Neural crest cell (in vitro differentiated cells): Measurements from ENCODE around the gene NPTN. TPM values are rescaled to one million over a fixed set of nuclear protein-coding genes. Genes with fewer than 3 reads are reported as not detected.

Experiments used
- DNase-seq: peaks from one replicate; pipeline ENCODE4 v3.0.0; 2021; ENCODE audit warnings: low read depth, mixed read lengths, low spot score
- H3K27ac Mint-ChIP-seq: one replicate; pipeline ENCODE4 v1.8.0; 2021; ENCODE audit warnings: mild to moderate bottlenecking, mixed read lengths; ENCODE audit not compliant: unreplicated experiment
- H3K27me3 Mint-ChIP-seq: 2 replicates; pipeline ENCODE4 v1.8.0; 2021; ENCODE audit warnings: low read depth, mild to moderate bottlenecking, mixed read lengths
- H3K36me3 Mint-ChIP-seq: 2 replicates; pipeline ENCODE4 v1.8.0; 2021; ENCODE audit warnings: low read depth, mild to moderate bottlenecking, mixed read lengths
- H3K4me1 Mint-ChIP-seq: 2 replicates; pipeline ENCODE4 v1.8.0; 2021; ENCODE audit warnings: mixed read lengths
- H3K4me3 Mint-ChIP-seq: one replicate; pipeline ENCODE4 v1.8.0; 2021; ENCODE audit warnings: mild to moderate bottlenecking, mixed read lengths
- H3K9me3 Mint-ChIP-seq: 2 replicates; pipeline ENCODE4 v1.8.0; 2021; ENCODE audit warnings: mixed read lengths
- CTCF ChIP-seq: fragments of 200-600 bp; sonication (generic); conservative IDR thresholded peaks from 2 replicates; pipeline ENCODE4 v1.5.0; 2021; ENCODE audit warnings: antibody characterized with exemption, mild to moderate bottlenecking
- total RNA-seq: library from RNA; stranded (reverse); gene quantifications from 2 replicates; pipeline ENCODE4 v1.2.1, GENCODE V29; 2021

Gene NPTN
- total RNA-seq, 1 donor from 2014 or later = 54.9 TPM

GRCh38 chr15:73515527-73515926, 117.7 kb downstream of the NPTN start:
- no peak overlapping the region for H3K27ac Mint-ChIP-seq
- TF ChIP-seq CTCF = no peak
- no peak overlapping the region for H3K4me3 Mint-ChIP-seq
- H3K36me3 Mint-ChIP-seq = no peaks in the 10 kb centered on the region
- H3K9me3 Mint-ChIP-seq = no peaks in the 10 kb centered on the region
- no peaks in the 10 kb centered on the region for H3K27me3 Mint-ChIP-seq
- H3K4me1 Mint-ChIP-seq = peaks cover 9% of the 10 kb centered on the region
- DNase-seq = no peak

Other genes with a start within 250 kb of the NPTN start
- gene REC114, start 190.2 kb downstream of the NPTN start, total RNA-seq = not detected in 2 replicates
- 184 and 199 TPM in 2 replicates for gene CD276, start 51.0 kb upstream of the NPTN start, total RNA-seq
- gene INSYN1, start 120.0 kb upstream of the NPTN start, total RNA-seq = 9.5 and 9.6 TPM in 2 replicates
- gene TBC1D21, start 240.2 kb upstream of the NPTN start, total RNA-seq = not detected in 2 replicates